HG03025 (cell line): ENCODE data around the gene FAAH.

Source experiments
- ATAC-seq: cut with Tn5 transposase; IDR thresholded peaks from one replicate; pipeline ENCODE4 v1.9.1; 2021; ENCODE audit warnings: mild to moderate bottlenecking, moderate library complexity; ENCODE audit not compliant: unreplicated experiment, low FRiP score

Gene FAAH

GRCh38 chr1:46421739-46422138, 27.6 kb downstream of the FAAH start:
- no peak for ATAC-seq

- ATAC-seq: no peak
Measured at GRCh38 chr1:46422261-46422871, 28.2 kb downstream of the FAAH start.

- no peak for ATAC-seq
Measured at GRCh38 chr1:46423574-46424240, 29.6 kb downstream of the FAAH start.

- no peak for ATAC-seq
Measured at GRCh38 chr1:46424730-46425129, 30.6 kb downstream of the FAAH start.

- ATAC-seq: no peak
Measured at GRCh38 chr1:46425726-46426125, 31.6 kb downstream of the FAAH start.

DNA sequence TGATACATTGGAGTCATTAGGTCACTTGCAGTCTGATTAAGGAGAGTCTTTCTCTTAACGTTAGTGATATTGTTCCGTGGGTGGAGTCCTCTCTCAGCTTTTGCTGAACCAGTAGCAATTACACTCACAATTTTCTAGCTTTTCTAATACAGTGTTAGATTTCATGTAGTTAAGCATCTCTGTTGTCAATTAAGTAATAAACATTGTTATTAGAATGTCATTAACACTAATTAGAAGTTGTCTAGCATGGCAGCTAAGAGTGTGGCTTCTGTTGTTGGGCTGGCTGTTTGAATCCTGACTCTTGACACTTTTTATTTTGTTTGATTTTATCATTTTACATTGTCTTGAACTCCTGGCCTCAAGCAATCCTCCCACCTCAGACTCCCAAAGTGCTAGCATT, 33.4 kb downstream of the FAAH start:
- ATAC-seq: no peak

DNA sequence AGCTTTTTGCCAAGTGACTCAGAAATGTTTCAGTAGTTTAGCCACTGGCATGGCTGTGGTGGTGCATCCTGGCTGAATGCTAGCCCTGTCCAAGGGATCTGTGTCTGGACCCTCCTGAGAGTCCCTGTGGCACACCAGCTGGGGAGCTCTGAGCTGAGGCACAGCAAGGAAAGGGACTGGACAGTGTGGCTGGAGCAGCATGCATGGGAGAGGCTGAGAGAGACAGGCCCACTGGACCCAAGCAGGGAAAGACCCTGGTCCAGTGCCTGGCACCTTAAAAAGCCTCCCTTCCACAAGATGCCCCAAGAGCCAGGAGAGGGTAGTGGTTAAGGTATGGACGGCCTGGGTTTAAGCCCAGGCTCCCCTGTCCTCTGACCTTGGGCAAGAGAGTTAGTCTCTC, 35.3 kb downstream of the FAAH start:
- no peak for ATAC-seq

DNA sequence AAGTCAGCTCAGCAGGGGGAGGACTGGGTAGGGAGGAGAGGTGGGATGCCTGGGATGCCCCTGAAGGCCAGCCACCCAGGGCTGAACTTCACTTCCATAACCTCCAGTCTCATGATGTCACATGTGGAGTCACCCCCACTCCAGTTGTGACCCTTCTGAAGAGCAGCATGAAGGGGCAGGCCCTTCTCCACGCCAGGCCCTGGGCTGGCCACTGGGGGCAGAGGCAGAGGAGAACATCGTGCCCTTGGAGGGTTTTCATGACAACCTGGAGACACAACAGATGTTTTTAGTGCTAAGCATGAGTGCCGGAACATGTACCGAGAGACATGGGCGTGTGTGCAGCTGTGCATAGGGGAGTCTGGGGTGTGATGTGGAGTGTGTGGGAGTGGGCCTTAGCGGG, 37.6 kb downstream of the FAAH start:
- no peak for ATAC-seq

DNA sequence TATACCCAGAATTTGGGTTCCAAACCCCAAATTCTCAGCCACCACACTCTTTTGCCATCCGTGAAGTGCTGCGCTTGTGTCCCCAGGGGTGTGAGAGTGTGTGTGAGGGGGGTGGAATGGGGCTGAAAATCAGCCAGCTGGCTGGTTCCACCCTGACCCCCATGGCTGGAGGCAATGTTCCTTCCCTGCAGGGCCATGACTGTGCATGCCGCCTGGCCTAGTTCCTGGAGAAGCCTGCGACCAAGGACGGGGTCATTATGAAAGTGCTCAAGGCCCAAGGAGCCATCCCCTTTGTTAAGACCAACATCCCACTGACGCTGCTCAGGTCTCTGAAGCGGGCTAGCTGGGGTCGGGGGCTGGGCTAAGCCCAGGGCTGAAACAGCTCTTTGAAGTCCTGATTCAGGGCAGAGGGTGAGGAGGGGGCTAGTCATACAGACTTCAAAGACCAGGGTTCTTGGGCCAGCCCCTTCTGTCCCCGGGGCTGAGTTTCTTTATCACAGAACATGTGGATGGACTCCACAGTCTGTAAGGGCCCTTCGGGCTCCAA, 38.7 kb downstream of the FAAH start:
- ATAC-seq: no peak

- ATAC-seq: no peak
Measured at GRCh38 chr1:46434358-46434757, 40.2 kb downstream of the FAAH start.

GRCh38 chr1:46436844-46437243, 42.7 kb downstream of the FAAH start:
- no peak for ATAC-seq

GRCh38 chr1:46437723-46438122, 43.6 kb downstream of the FAAH start:
- no peak for ATAC-seq

DNA sequence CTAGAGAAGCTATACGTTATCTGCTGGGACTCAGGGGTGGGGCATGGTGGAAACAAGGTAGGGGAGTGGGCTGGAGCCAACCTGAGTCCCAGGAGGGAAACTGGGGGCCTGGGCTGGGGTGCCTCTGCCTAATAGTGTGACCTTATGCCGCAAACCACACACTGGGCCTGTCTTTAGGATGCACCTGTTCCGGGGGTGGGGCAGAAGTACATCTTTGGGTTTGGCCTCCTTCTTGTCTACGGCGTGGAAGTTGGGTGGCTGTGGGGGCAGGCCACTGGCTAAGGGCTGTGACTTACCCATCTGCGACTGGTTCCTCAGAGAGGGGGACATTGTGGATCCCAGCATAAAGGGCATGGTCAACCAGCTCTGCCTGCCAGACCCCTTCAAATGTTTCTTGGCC, 44.2 kb downstream of the FAAH start:
- ATAC-seq: no peak

DNA sequence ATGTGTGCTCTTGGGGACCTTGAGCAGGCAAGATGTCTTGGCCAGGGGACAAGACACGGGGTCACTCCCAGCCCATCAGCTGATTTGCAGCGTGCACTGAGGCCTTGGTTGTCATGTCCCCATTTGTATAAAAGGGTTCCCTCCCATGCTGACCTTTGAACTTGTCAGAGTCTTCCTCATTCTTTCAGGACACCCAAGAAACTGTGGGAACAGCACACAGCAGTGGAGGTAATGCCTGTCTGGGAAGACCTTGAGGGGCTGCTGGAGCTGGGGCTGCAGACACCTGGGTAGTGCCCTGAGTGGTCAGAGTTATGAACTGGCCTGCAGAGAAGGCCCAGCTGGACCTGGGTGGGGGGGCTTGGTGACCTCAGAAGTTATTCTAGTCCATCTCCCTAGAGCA, 46.4 kb downstream of the FAAH start:
- no peak for ATAC-seq

GRCh38 chr1:46442317-46443161, 48.4 kb downstream of the FAAH start:
- peak; percentile 57 for ATAC-seq

GRCh38 chr1:46444466-46444865, 50.3 kb downstream of the FAAH start:
- no peak for ATAC-seq

GRCh38 chr1:46445773-46446256, 51.7 kb downstream of the FAAH start:
- no peak for ATAC-seq

- ATAC-seq: no peak
Measured at GRCh38 chr1:46446646-46447498, 52.8 kb downstream of the FAAH start.

DNA sequence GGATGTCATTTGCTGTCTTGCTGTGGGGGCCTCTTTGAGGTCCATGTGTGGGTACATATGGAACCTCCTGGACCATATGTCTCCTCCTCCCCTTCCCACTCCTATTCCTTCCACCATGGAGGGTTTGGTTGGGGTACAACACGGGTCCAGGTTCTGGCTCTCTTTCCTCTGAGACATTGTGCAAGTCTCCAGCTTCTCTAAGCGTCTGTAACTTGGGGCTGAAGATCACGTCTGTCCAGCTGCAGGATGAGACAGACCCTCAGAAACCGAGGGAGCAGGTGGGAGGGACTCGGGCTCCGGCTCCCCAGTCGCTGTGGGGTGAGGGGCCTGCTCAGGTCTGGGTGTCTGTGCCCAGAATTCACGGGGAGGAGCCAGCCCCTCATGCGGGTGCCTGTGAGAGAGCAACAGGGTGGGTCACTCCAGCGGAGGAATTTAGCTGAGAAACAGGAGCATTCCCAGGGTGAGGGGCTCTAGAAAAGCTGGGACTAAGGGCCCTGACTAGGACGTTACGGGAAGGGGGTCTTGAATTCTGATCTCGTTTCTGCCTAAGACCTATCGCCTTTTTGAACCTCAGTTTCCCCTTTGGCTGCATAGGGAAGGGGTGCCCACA, 53.5 kb downstream of the FAAH start:
- no peak for ATAC-seq
